ENCODE measurements around the gene LRRK2. TPM values are rescaled to one million over a fixed set of nuclear protein-coding genes. Genes with fewer than 3 reads are reported as not detected.

LRRK2 gene
- total RNA-seq, 1 experiment from 2014 or later = 0.73 TPM

DNA sequence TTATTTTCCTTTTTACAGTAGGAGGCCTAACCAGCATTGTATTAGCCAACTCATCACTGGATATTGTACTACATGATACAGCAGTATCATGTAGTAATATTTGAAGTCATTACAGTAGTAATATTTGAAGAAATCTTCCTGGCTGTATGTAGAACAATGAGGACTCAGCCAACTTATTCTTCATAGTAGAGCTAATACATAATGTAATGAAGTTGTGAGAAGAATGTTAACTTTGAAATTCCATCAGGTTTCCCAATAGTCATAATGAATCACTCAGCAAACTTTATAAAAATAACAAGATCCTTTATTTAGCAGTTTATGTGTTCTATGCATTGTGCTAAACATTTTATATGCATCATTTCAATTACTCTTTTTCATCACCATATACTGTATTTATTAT is 61.8 kb downstream of the LRRK2 start:
- no peaks in the 10 kb centered on the region for H3K27me3 Mint-ChIP-seq (ENCODE audit: unreplicated experiment)
- DNase-seq = no peak
- intact Hi-C loops (cut with micrococcal nuclease; ENCODE audit: unreplicated experiment) = no loop called here
- no peaks in the 10 kb centered on the region for H3K9me3 Mint-ChIP-seq (ENCODE audit: low read depth, unreplicated experiment)
- H3K4me3 Mint-ChIP-seq (ENCODE audit: low read depth, unreplicated experiment) = no peak overlapping the region
- H3K4me1 Mint-ChIP-seq (ENCODE audit: low read depth, unreplicated experiment) = no peaks in the 10 kb centered on the region
- CTCF ChIA-PET = no interaction called here
- H3K27ac Mint-ChIP-seq (ENCODE audit: unreplicated experiment) = no peak overlapping the region
- no peak for TF ChIP-seq CTCF (IDR thresholded peaks at IDR 0.05; ENCODE audit: unreplicated experiment)
- BruUV-seq (replicated peaks) = no TSS peak
- H3K36me3 Mint-ChIP-seq (ENCODE audit: insufficient read depth, unreplicated experiment) = no peaks in the 10 kb centered on the region

DNA sequence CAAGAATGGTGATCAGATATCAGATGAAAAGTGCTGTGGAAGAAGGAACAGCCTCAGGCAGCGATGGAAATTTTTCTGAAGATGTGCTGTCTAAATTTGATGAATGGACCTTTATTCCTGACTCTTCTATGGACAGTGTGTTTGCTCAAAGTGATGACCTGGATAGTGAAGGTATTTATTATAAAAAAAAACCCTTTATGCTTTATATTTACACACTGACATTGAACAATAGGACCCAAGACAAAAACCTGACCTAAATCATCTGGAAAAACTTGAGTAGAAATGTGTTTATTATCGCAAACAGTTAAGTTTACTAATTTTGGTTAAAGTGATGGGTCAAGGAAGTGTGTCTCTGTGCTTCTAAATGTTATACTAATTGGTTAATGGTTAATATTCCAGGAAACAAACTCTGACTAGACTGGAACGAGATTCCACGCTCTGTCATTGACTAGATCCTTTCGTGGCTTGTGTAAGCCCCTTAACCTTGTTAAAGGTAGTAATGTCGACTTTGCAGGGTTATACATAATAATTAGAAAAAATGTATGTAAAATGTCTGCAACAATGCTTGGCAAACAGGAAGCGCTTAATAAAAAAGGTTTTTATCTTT is 62.7 kb downstream of the LRRK2 start:
- CTCF ChIA-PET = no interaction called here
- Mint-ChIP-seq H3K27ac (ENCODE audit: unreplicated experiment) (no peak overlapping the region), H3K36me3 (ENCODE audit: insufficient read depth, unreplicated experiment) (no peaks in the 10 kb centered on the region), H3K4me3 (ENCODE audit: low read depth, unreplicated experiment) (no peak overlapping the region), H3K27me3 (ENCODE audit: unreplicated experiment) (no peaks in the 10 kb centered on the region), H3K9me3 (ENCODE audit: low read depth, unreplicated experiment) (no peaks in the 10 kb centered on the region), H3K4me1 (ENCODE audit: low read depth, unreplicated experiment) (no peaks in the 10 kb centered on the region)
- intact Hi-C loops (cut with micrococcal nuclease; ENCODE audit: unreplicated experiment) = no loop called here
- no peak for DNase-seq
- TF ChIP-seq CTCF (IDR thresholded peaks at IDR 0.05; ENCODE audit: unreplicated experiment) = no peak
- BruUV-seq (replicated peaks) = no TSS peak

DNA sequence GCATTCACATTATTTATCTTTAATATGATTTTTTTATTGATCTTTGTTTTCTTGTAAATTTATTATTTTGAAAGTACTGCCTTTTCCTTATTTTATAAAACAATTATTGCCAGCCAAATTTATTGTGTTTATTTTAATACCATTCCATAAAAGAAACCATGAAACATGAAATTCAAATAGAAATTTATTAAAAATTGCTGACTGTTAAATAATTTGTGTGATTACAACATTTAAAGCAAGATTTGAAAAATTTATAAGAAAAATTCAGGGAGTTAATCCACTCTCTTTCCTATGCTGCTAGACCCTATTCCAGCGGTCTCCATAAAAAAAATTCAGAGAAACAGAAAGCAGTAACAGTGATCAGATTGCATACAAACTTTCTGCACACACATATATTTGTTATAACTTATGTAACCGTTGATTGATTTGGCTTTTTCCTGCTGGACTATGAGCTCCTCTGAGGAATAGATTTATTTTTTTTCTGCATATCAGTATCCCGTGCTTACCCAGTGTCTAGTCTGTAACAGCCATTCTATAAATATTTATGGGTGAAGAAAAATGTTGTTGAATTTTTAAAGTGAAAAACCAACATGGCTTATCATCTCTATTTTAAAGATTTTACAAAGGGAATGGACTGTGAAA is 68.1 kb downstream of the LRRK2 start:
- no peak for TF ChIP-seq CTCF (IDR thresholded peaks at IDR 0.05; ENCODE audit: unreplicated experiment)
- DNase-seq = no peak
- no TSS peak for BruUV-seq (replicated peaks)
- Mint-ChIP-seq H3K4me3 (ENCODE audit: low read depth, unreplicated experiment) (no peak overlapping the region), H3K4me1 (ENCODE audit: low read depth, unreplicated experiment) (no peaks in the 10 kb centered on the region), H3K27me3 (ENCODE audit: unreplicated experiment) (no peaks in the 10 kb centered on the region), H3K27ac (ENCODE audit: unreplicated experiment) (no peak overlapping the region), H3K36me3 (ENCODE audit: insufficient read depth, unreplicated experiment) (no peaks in the 10 kb centered on the region), H3K9me3 (ENCODE audit: low read depth, unreplicated experiment) (no peaks in the 10 kb centered on the region)
- CTCF ChIA-PET = interaction anchor here (0.7 kb wide), 1 partner anchor 609 kb away, joined by 3 read pairs; no protein-coding TSS in a partner anchor
- intact Hi-C loops (cut with micrococcal nuclease; ENCODE audit: unreplicated experiment) = no loop called here

GRCh38 chr12:40298341-40298740 is 73.5 kb downstream of the LRRK2 start:
- Mint-ChIP-seq H3K36me3 (ENCODE audit: insufficient read depth, unreplicated experiment) (no peaks in the 10 kb centered on the region), H3K27me3 (ENCODE audit: unreplicated experiment) (no peaks in the 10 kb centered on the region), H3K27ac (ENCODE audit: unreplicated experiment) (no peak overlapping the region), H3K9me3 (ENCODE audit: low read depth, unreplicated experiment) (no peaks in the 10 kb centered on the region), H3K4me3 (ENCODE audit: low read depth, unreplicated experiment) (no peak overlapping the region), H3K4me1 (ENCODE audit: low read depth, unreplicated experiment) (no peaks in the 10 kb centered on the region)
- DNase-seq = no peak
- intact Hi-C loops (cut with micrococcal nuclease; ENCODE audit: unreplicated experiment) = no loop called here
- TF ChIP-seq CTCF (IDR thresholded peaks at IDR 0.05; ENCODE audit: unreplicated experiment) = no peak
- no TSS peak for BruUV-seq (replicated peaks)
- CTCF ChIA-PET = no interaction called here

All from Calu3 (cell line).